ENCODE results near the gene TLX3.
"Not testable (repeated sequence)": the region's sequence is repeated elsewhere in the genome, so short reads cannot be mapped to it uniquely, and the experiment has no call there.

TLX3 gene

DNA sequence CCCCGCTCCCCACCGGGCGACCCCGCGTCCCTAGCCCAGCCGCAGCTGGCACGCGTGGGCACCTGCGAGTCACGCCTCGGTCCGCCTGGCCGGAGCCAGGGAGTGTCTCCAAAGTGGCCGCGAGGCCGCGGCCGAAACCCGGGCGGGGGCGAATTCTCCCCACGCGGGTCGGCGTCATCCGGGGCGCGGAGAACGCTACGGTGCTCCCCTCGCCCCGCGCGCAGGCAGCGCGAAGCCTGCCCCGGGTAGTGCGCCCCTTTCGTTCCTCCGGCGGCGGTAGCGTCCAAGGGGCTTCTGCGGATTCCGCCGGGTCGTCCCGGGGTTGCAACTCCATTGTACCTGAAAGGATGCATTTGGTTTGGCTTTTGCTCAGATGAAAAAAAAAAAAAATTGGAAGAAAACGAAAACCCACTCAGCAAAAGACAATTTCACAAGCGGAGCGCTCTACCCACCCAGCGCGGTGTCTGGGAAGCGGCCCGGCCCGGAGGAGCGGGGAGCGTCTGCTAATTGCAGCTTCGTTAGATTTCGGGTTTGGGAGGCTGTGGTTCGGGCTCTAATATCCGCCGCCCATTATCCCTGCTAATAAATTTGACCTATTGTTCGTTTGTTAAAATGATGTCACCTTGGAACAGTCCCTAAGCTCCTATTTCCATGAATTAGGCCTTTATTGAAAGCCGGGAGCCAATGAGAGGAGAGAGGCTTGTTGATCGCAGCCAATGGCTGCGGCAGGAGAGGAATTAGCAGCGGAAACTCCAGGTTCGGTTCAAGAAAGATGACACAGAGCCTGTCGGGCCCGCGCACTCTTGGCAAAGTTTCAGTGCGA, at the start of gene TLX3:
Gene TLX3, plus strand, starts transcription at position 796 of the 823 bp plus-strand sequence. CDS start 118 bp downstream, outside the sequence.
- no peak for DNase-seq

DNA sequence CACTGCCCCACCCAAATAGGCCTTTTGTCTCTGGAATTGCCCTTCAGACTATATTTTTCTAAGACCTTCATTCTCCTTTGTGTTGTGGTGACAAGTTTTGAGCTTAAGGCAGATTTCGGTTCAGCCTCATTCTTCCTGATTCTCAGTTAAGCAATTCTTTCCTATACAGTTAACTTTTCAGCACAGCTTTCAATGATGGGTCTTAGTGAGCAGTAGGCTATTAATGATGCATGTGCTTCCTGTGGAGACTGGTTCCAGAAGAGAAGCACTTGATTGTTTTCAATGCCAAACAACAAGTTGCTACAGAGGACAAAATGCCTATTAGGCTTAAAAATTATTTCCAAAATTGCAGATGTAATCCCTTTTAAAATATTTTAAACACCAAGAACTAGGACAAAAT, 47.7 kb upstream of the TLX3 start:
- no peak for DNase-seq

DNA sequence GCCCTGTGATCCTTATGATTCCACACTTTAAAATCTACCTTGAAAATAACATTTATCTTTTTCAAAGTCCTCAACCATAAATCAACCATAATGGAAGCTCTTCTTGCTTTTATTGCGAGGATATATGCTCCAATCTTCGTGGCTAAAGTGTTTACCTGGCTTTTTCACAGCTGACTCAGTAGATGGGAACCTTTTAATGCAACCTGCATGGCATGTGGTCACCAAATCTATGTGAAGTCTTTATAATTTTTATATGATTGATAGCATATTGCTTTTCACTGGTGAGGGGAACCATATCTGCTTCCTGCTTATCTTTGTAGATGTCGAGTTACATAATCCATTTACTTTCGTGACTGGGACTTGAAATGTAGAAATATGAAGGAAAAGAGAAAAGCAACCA, 47.1 kb upstream of the TLX3 start:
- no peak for DNase-seq

DNA sequence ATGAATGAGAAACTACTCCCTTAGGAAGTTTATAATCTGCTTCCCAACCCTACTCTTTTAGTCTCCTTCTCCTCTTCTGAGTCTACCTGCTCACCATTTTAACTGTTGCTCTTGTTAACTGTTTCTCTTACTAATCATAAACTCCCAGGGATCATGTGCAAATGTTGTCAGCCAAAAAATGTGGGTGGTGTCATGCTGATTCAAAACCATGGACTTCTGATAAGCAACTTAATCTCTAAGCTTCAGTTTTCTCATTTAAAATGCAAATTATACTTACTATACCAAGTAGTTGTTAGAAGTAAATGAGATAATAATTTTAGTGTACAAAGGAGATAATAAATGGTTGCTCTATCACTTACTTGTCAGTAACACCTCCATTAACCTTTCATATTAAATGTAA, 45.9 kb upstream of the TLX3 start:
- DNase-seq: no peak

DNA sequence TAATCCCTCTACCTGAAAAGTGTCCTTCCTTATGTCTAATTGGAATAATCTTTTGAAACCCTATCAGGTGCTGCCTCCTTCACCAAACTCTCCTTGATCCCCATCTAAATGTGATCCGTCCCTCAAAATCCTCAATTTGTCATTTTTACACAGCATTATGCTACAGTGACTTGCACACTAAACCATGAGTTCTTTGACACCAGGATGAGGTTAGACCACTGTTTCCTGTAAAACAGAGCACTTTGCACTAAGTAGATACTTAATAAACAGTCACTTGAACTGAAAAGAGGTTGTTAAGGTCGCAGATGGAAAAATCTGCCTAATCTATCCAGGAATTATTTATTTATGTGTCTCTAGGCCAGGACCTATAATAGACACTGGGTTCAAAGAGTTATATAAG, 44.2 kb upstream of the TLX3 start:
- DNase-seq: no peak

DNA sequence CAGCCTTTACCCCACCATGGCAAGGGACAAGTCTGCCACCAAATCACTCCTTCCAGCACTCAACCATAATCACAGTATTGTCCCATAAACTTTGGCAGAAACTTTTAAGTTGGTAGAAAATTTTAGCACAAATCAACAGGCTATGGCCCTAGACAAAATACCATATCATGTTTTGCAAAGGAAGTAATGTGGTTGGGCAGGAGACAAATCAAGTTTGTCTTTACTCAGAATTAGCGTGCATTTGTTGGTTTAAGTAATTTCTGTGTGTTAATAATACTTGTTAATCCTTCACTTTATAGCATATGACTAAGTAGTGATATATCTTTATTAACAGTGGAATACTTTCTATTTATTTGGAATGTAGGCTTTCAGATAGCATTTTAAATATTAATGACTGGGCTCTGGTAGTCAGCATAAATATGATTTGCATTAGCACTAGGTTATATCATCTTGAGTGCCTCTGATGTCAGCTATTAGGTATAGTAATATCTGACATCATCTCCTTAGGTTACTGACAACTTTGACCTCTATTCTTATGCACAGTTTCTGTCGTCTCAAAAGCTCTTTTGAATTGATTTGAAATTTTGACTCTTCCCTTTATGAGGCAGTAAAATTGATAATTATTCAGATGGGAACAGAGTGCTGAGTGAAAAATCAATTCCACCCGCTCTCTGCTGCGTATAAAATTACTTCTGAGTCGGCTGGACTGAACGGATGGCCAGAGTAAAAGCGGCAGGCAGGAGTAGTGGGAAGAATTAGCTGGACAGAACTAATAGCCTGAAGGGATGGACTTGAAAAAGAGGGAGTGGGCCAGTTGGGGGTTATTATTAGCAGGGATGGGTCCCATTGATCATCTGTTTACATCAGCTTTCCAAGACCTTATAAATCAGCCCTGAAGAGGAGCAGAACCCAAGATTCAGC, 40.1 kb upstream of the TLX3 start:
- no peak for DNase-seq

DNA sequence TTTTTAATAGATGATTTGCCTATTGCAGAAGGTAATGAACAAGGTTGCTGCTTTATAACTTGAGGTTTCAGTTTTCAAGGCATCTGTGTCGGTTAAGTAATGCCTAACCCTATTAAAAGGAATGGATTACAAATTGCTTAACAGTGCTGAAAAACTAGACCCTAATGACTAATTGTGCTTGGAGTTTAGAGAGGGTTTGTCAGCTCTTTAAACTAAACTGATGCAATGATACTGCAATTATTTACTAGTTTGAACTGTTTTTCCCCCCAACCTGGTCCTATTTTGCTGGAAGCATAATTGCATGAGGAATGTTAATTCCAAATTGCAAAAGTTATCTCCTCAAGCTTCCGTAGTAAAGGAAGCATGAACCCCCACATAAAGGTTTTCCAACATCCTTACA, 39.3 kb upstream of the TLX3 start:
- DNase-seq: no peak

DNA sequence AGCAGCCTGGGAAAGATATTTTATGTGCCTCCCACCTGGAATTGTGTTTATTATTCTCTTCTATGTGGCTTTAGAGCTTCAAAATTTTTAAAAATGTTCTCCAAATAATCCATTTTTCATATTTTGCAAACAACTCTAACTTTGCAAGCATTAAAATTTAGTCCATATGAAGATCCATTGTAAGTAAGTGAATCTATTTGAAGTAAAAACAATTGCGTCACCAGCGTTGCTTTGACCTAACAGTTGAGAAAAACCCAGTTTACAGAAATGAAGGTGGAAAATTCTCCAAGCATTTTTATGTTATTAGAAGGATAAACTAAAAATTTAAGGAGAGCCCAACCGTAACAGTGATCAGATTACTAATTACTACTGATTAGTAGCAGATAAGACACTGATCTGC, 38.9 kb upstream of the TLX3 start:
- no peak for DNase-seq

DNA sequence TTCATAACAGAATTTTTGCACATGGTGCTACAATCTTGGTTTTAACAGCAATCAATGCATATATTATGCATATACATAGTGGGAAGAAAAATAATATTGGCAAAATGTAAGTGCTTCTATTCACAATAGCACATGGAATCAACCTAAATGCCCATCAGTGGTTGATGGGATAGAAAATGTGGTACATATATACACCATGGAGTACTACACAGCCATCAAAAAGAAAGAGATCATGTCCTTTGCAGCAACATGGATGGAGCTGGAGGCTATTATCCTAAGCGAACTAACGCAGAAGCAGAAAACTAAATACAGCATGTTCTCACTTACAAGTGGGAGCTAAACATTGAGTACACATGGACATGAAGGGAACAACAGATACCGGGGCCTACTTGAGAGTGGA, 37.2 kb upstream of the TLX3 start:
- DNase-seq: no peak

DNA sequence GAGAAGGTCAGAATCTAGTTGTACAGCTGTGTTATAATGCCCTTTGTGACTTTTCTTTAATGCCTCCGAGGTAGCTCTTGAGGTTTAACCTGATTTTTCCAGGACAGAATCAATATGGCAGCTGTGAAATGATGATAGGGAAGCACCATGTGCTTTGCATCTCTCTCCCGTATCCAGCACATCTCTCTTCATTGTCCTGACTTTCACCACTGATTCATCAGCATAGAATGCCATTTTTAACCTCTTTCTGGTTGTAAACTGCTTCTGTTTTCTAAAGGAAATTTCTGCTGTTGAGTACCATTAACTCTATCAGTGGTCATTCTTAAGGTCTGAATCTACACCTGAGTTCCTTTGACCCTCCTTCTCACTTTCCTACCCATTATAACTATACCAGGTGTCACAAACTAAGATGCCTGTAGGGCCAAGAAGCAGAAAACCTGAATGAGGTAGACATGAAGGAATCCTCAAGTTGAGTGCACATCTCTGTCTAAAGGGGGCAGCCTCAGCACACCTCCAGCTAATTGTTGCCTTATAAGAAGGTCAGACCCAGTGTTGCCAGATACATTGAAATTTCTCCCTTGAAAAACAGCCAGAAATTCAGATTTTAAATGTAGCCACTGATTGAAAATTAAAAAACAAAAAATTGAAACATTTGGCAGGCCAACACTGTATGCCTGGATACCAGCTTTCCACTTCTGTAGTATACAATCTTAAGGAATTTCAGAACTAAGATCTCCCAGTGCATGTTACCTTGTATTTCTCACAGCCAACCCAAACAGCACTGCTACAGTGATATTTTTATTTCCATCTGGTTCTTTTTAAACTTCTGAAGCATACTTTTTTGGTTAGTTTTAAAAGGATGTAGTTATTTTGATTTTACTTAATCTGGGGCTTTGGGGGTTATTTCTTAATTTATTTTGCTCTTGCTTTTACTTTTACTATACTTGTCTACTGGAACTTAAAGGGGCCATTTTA, 35.8 kb upstream of the TLX3 start:
- DNase-seq: no peak

DNA sequence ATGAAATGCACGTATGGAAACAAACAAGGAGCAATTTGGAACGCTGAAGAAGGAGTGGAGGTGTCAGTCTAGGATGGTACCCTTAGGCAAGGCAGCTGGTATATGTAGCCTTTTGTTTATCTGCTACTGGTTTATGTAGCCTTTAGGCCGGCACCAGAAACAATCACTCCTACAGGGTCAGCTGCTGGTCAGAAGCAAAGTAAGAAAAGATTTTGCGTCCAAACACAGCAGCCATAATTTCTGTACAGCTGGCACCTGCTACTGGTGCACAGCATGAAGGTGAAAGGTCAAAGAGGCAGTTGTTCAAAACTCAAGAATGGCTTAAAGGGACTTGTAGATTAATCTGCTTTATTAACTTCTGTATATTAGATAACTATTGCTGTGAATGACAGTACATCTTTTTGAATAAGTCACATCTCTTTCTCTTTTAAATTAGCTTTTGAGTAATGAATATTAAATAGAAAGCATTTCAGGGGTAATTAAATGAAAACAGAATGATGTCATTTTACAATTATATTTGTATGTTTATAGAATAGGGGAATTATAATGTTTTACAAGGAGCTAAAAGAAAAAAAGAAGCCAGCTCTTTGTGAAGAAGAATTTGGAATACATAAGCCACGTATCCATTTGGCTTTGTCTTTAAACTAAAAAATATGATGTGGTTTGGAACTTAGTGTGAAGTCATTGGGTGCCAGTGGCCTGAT, 33.1 kb upstream of the TLX3 start:
- DNase-seq: no peak

DNA sequence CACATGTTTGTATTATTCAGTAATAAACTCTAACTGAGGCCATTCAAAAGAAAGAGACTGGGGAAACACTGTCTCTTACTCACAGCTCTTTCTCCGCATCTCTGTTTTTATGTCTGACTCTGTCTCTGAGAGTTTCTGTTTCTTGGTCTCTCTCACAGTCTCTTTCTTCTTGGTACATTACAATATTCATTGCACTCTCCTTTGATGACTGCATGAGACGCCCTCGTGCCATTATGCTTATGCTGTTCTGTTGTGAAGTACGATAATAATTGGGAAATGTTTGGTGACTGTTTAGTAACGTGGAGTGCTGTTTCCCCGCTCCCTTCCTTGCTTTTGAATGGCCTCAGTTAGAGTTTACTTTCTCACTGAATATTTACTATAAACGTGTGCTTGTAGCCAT, 25.3 kb upstream of the TLX3 start:
- no peak for DNase-seq

DNA sequence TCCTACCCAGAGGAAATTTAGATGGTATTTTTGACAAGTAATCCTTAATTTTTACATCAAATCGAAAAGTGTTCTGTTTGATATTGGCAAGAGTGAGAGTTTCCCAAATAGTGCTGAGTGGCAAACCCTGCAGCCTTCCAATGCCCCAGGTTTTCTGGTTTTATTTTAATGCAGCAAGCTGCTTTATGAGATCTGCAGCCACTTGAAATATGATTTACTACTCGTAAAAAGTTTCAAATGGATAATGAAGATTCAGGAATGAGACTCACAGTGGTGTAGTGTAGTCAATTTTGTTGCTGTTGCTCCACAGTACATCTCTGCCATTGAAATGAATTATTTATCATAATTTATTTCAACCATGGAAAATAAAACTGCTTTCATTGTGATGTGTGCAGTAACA, 23.6 kb upstream of the TLX3 start:
- DNase-seq: no peak

DNA sequence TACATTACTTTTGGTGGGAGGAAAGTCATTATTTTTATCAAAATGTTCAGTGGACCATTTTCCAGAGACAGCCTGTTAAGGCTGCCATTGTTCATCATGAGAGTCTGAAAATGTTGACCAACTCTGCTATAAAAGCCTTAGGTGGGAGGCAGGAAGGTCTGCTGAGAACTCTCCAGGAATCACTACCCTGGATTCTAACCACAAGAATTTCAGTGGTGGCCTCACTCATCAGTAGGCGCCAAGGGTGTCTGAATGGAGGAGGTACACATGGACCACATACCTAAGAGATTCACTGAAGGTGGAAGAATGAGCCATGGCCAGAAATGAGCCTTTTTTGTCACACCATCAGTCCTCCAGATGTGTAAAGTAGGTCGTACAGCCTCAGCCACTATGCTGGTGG, 21.0 kb upstream of the TLX3 start:
- DNase-seq: no peak

DNA sequence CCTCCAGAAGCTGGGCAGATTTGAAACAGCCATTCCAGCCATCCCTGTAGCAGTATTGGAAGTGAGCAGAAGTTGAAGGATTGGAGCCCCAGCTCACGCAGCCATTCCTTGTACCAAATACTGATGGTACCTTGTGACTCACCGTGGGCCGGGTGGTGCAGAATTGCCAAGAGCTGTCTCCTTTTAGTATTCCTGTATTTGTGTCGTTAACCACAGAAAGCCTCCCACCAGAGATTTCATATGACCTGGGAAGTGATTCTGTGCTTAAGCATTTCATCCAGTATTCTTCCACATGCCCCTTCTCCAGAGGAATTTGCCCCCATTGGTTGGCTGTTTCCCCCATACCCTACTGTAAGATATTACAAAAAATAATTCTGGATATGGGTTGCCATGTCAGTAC, 17.7 kb upstream of the TLX3 start:
- DNase-seq: no peak

DNA sequence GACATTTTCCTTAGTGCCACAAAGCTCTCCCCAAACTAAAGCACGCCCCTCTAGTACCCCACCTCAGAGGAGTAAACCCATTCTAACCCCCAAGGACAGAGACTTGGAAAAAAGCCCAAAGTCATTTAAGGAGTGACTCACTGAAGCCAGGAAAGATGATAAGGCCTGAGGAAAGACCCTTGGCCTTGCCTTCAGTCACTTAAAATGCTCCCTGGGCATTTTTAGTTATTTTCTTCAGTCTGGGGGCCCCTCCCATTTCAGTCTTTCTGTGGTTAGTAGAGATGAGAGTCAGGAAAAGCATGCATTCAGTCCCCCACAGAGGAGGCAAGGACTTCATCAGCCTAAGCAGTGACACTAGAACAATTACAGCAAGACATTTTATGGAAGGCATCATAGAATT, 13.7 kb upstream of the TLX3 start:
- no peak for DNase-seq

DNA sequence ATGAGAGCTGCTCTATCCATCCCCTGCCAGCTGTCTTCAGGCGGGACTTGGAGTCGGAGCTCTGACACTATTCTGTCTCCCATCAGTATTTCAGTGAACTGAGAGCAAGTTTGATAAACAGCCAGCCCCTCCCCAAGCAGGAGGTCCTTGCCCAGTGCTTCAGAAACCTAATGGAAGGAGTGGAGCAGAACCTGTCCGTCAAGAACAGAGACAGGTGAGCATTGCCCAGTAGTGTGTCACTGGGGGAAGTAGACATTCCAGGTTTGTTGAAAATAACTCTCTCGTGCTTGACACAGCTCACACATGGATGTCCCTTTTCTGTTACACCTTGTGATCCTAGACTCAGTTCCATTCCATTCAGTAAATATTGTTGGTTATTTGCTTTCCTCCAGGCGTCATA, 13.2 kb upstream of the TLX3 start:
- no peak for DNase-seq

DNA sequence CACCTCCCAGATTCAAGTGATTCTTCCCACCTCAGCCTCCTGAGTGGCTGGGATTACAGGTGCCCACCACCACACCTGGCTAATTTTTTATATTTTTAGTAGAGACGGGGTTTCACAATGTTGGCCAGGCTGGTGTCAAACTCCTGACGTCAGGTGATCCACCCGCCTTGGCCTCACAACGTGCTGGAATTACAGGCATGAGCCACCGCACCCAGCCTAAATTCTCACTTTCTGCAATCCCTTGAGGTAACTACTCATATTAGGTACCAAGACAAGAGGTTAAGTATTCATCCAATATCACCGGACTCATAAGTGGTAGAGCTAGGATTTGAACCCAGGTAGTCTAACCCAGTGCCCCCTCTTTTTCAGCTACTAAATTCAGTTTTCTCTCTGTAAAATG, 11.1 kb upstream of the TLX3 start:
- not testable (repeated sequence) for DNase-seq

DNA sequence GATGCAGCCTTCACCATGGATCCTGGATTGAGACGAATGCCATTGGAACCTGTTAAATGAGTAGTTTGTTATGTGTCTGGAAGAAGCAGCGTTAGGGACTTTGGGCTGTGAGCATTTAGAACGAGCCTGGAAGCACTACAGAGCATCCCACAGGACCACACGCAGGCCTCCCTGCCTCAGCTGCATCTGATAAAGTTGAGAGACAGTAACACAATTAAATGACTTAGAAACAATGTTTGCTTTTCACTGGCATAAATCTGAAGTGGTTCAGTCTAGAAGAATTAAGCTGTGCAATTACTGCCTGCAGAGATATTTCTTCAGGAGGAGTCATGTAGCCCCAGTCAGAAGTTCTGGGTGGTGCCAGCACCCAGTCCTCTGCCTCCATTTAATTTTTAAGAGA, 9.8 kb upstream of the TLX3 start:
- DNase-seq: no peak

DNA sequence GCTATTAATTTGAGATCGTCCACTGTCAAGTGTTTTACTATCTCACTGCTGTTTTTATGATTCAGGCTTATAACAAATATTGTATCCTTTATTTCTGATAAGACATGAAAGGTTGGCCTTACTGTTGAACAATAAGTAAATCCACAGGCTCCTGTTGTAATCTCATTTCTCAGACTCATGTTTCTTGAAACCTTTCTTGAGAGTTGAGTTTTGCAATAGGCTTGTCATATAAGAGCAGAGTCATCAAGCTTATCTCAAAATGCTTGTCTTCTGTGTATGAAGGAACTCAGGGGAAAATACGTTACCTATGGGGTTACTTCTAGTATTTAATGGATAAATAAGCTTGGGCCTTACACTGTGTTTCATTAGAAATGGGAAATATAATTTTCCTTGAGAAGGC, 9.2 kb upstream of the TLX3 start:
- DNase-seq: no peak

DNA sequence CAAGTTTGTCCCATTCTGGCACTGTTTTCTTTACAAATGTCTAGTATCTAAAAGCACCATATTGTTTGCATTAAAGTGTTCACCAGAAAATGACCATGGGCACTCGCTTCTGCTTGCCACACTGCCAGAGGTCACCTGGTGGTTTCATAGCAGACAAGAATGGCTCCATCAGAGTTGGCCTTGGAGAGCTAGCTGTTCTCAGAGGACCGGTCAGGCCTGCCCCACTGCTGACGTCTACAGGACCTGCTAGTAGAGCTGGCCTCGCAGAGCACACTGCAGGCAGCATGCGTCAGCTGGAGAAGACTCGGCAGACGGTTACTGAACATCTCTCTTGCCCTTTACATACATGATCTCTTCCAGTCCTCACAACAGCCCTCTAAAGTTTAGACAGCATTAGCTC, 8.7 kb upstream of the TLX3 start:
- no peak for DNase-seq

DNA sequence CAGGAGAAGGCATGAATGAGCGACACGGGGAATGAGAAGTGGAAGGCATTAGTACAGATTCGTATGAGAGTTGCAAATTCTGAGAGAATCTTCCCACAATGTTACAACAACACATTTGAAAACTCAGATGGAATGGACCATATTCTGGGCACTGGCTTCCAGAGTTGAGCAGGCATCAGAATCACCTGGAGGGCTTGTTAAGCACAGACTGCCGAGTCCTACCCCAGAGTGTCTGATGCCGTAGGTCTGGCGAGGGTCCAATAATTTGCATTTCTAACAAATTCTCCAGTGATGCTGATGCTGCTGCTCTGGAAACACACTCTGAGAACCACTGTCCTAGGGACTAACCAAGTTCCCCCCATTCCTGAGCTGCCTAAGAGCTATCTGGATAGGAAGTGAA, 2.9 kb upstream of the TLX3 start:
- peak; percentile 22 for DNase-seq
